GM10266 (cell line): ENCODE results near the gene CTBP2.

ENCODE experiments used
- DNase-seq: peaks from one replicate; pipeline ENCODE4 v3.0.0; 2012; ENCODE audit errors: extremely low spot score
- CTCF ChIP-seq: IDR thresholded peaks from 2 replicates; pipeline ENCODE4 v1.5.1; 2012; ENCODE audit warnings: mild to moderate bottlenecking, low read depth; ENCODE audit not compliant: control insufficient read depth, insufficient read depth; ENCODE audit errors: missing control alignments

Gene CTBP2

GRCh38 chr10:125162120-125162931 is 2.0 kb upstream of the CTBP2 start:
- TF ChIP-seq CTCF, result no peak
- DNase-seq, result no peak

GRCh38 chr10:125161707-125162119 is 1.4 kb upstream of the CTBP2 start:
- TF ChIP-seq CTCF, result no peak
- DNase-seq, result no peak

- TF ChIP-seq CTCF, result no peak
- DNase-seq, result peak; percentile 68
These were observed 718 bp upstream of the CTBP2 start for GRCh38 chr10:125160856-125161706.

- peak; percentile 67 for DNase-seq
- no peak for TF ChIP-seq CTCF
These were observed 854 bp downstream of the CTBP2 start for GRCh38 chr10:125159486-125159931.

GRCh38 chr10:125158601-125159485 is 1.5 kb downstream of the CTBP2 start:
- no peak for TF ChIP-seq CTCF
- DNase-seq, result peak; percentile 67

GRCh38 chr10:125158275-125158600 is 2.1 kb downstream of the CTBP2 start:
- no peak for DNase-seq
- no peak for TF ChIP-seq CTCF
